PC-9 (cell line): Measurements from ENCODE around the gene NPIPA2. TPM values are rescaled to one million over a fixed set of nuclear protein-coding genes. Genes with fewer than 3 reads are reported as not detected.
"Not testable (repeated sequence)": the region's sequence is repeated elsewhere in the genome, so short reads cannot be mapped to it uniquely, and the experiment has no call there.

Experiments
- BruUV-seq: library from RNA; stranded (reverse); fragments of 400-500 nt; replicated peaks from 2 replicates; lab custom pipeline; 2021; lab: Mats Ljungman, UMichigan
- CTCF ChIA-PET: fragments of 300-600 bp; sonication (Branson Sonifier 250); formaldehyde crosslinking; loops from one replicate; lab custom pipeline; 2022; ENCODE audit warnings: antibody characterized with exemption; lab: Charles Lee
- POLR2A ChIA-PET: fragments of 300-600 bp; sonication (Branson Sonifier 250); formaldehyde crosslinking; loops from one replicate; lab custom pipeline; 2022; ENCODE audit warnings: antibody characterized with exemption; ENCODE audit not compliant: unreplicated experiment; lab: Charles Lee
- DNase-seq, 2 experiments: peaks; one replicate each; pipeline versions ENCODE4 v3.0.0 to v3.0.0-alpha.2; 2015 to 2022; ENCODE audit warnings: mixed read lengths in 1 of 2
- H2AFZ ChIP-seq: fragments of 200-600 bp; sonication (generic); 2 replicates; pipeline ENCODE4 v1.8.1; 2017; ENCODE audit warnings: antibody characterized with exemption
- H3F3A ChIP-seq: fragments of 200-600 bp; sonication (generic); 2 replicates; pipeline ENCODE4 v1.8.1; 2017; ENCODE audit warnings: antibody characterized with exemption, mild to moderate bottlenecking, low read depth; ENCODE audit not compliant: insufficient read depth
- H3K27ac ChIP-seq: fragments of 200-600 bp; sonication (generic); 2 replicates; pipeline ENCODE4 v1.6.1; 2016; ENCODE audit warnings: mixed run types
- H3K27me3 ChIP-seq: fragments of 200-600 bp; sonication (generic); 2 replicates; pipeline ENCODE4 v1.6.1; 2016; ENCODE audit warnings: low read depth, mixed run types; ENCODE audit not compliant: insufficient read depth
- H3K36me3 ChIP-seq: fragments of 200-600 bp; sonication (generic); 2 replicates; pipeline ENCODE4 v1.6.1; 2016; ENCODE audit warnings: low read depth, mixed run types
- H3K4me1 ChIP-seq: fragments of 200-600 bp; sonication (generic); replicated peaks from 2 replicates; pipeline ENCODE4 v1.6.1; 2016; ENCODE audit warnings: mixed run types; ENCODE audit not compliant: insufficient read depth
- H3K4me2 ChIP-seq: fragments of 200-600 bp; sonication (generic); 2 replicates; pipeline ENCODE4 v1.6.1; 2017; ENCODE audit warnings: mixed run types
- H3K4me3 ChIP-seq: fragments of 200-600 bp; sonication (generic); 2 replicates; pipeline ENCODE4 v1.6.1; 2016; ENCODE audit warnings: mixed run types
- H3K79me2 ChIP-seq: fragments of 200-600 bp; sonication (generic); 2 replicates; pipeline ENCODE4 v1.6.1; 2017; ENCODE audit warnings: low read depth, mixed run types
- H3K9me2 ChIP-seq: fragments of 200-600 bp; sonication (generic); 2 replicates; pipeline ENCODE4 v1.8.1; 2017; ENCODE audit warnings: mild to moderate bottlenecking; ENCODE audit not compliant: insufficient read depth
- H3K9me3 ChIP-seq: fragments of 200-600 bp; sonication (generic); 2 replicates; pipeline ENCODE4 v1.8.1; 2016; ENCODE audit warnings: low read depth; ENCODE audit not compliant: insufficient read depth
- H4K20me1 ChIP-seq: fragments of 200-600 bp; sonication (generic); 2 replicates; pipeline ENCODE4 v1.8.1; 2017; ENCODE audit not compliant: insufficient read depth
- intact Hi-C: fragments of 100-400 bp; cut with micrococcal nuclease; formaldehyde crosslinking; loops from one replicate; pipeline ENCODE4 v1.10.0; 2022; ENCODE audit not compliant: unreplicated experiment
- total RNA-seq: library from RNA; stranded (reverse); gene quantifications from 2 replicates; pipeline ENCODE4 v1.2.3, GENCODE V29; 2021

The NPIPA2 gene
- total RNA-seq, 1 experiment from 2014 or later, result 3.0 TPM

DNA sequence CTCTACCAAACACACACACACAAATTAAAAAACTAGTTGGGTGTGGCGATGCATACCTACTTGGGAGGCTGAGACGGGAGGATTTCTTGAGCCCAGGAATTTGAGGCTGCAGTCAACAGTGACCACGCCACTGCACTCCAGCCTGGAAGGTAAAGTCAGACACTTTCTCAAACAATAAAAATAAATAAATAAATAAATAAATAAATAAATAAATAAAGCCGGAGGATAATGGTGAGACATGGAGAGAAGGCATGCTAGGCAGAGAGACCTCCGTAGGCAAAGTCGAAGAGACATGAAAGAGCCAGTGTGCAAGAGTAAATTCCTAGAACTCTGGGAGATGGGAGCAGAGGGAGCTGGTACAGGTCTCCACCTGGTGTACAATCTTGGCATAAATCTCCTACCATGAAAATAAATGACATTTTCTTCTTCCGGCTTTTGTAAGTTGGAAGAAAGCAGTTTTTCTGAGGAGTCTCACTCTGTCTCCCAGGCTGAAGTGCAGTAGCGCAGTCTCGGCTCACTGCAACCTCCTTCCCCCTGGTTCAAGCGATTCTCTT lies 1.4 kb upstream of the NPIPA2 start:
- DNase-seq, H3K36me3 ChIP-seq, H3K27me3 ChIP-seq, H4K20me1 ChIP-seq, H3F3A ChIP-seq, H3K79me2 ChIP-seq, BruUV-seq, CTCF ChIA-PET, H3K9me3 ChIP-seq, H3K27ac ChIP-seq, H3K4me2 ChIP-seq, H2AFZ ChIP-seq, POLR2A ChIA-PET, H3K4me3 ChIP-seq, H3K9me2 ChIP-seq, intact Hi-C loops, H3K4me1 ChIP-seq: not testable (repeated sequence)

- DNase-seq, H3K9me2 ChIP-seq, intact Hi-C loops: not testable (repeated sequence)
These were observed 539 bp upstream of the NPIPA2 start for GRCh38 chr16:14741794-14742193.

GRCh38 chr16:14773654-14774053 lies 31.3 kb downstream of the NPIPA2 start:
- intact Hi-C loops, H3K27me3 ChIP-seq, CTCF ChIA-PET, H3K79me2 ChIP-seq, H3K4me1 ChIP-seq, H4K20me1 ChIP-seq, H3K9me3 ChIP-seq, H3K9me2 ChIP-seq, H2AFZ ChIP-seq, H3F3A ChIP-seq, H3K27ac ChIP-seq, DNase-seq, H3K36me3 ChIP-seq, BruUV-seq, POLR2A ChIA-PET, H3K4me3 ChIP-seq, H3K4me2 ChIP-seq: not testable (repeated sequence)

More at GRCh38 chr16:14741794-14742193, 539 bp upstream of the NPIPA2 start:
- H3F3A ChIP-seq, H3K4me1 ChIP-seq, CTCF ChIA-PET, H3K79me2 ChIP-seq, BruUV-seq, H3K27ac ChIP-seq, POLR2A ChIA-PET, H3K36me3 ChIP-seq, H3K27me3 ChIP-seq, H3K4me2 ChIP-seq, H3K9me3 ChIP-seq, H3K4me3 ChIP-seq, H4K20me1 ChIP-seq, H2AFZ ChIP-seq: not testable (repeated sequence)

DNA sequence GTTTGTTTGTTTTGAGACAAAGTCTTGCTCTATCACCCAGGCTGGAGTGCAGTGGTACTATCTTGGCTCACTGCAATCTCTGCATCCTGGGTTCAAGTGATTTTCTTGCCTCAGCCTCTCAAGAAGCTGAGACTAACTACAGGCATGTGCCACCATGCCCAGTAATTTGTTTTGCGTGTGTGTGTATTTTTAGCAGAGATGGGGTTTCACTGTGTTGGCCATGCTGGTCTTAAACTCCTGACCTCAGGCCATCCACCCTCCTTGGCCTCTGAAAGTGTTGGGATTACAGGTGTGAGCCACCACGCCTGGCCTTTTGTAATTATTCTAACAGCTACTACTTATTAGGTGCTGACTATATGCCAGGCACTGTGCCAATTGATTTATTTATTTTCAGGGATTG lies 33.3 kb downstream of the NPIPA2 start:
- H3K27ac ChIP-seq, intact Hi-C loops, H4K20me1 ChIP-seq, CTCF ChIA-PET, H3K79me2 ChIP-seq, H3K27me3 ChIP-seq, H3K4me2 ChIP-seq, H3F3A ChIP-seq, DNase-seq, POLR2A ChIA-PET, H3K4me3 ChIP-seq, H3K9me2 ChIP-seq, H3K36me3 ChIP-seq, H3K9me3 ChIP-seq, BruUV-seq, H3K4me1 ChIP-seq, H2AFZ ChIP-seq: not testable (repeated sequence)

DNA sequence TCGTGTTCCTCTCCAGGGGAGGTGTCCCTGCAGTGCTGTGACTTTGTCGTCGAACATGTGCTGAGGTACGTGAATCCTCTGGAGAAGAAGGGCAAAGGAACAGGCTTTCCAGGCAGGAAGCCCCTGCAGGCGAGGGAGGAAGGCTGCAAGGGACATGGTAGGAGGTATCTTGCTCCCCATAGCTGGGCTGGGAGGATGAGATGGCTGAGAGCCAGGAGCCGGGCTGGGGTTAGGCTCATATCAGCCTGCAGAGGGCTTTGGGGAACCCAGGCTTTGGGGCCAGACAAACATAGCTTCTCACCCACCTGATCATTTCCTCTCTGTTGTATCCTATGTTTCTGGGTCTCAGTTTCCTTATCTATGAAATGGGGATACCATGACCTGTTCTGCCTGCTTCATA lies 34.4 kb downstream of the NPIPA2 start:
- H3K4me3 ChIP-seq, CTCF ChIA-PET: not testable (repeated sequence)

DNA sequence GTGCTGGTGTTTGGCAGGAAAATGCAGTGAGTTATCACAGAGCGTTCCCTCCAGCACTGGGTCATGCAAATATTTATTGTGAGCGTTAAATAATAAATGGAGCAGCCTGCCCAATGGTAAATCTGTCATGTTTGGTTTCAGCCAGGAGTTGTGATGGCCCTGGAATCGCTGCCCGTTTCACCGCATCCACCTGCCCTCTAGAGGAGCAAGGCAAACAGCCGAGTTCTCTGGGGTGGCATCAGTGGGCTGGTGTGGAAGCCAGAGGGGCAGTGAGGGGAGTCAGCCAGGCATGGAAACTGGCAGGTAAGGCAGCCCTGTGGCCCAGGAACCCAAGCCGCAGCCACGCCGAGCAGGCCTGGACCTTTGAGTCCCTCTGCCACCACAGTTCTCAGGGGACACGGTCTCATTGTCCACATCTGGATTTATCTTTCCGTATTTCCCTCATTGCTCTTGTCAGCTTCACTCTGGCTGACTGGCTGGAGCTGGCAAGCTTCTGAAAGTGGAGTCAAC lies 37.1 kb downstream of the NPIPA2 start:
- H3K4me2 ChIP-seq, H3K36me3 ChIP-seq, H3K9me3 ChIP-seq, H4K20me1 ChIP-seq, intact Hi-C loops, CTCF ChIA-PET, H3K9me2 ChIP-seq, H3K27me3 ChIP-seq, H3K4me3 ChIP-seq, H2AFZ ChIP-seq, POLR2A ChIA-PET, H3K4me1 ChIP-seq, H3K79me2 ChIP-seq, H3F3A ChIP-seq, DNase-seq, BruUV-seq, H3K27ac ChIP-seq: not testable (repeated sequence)

More for the DNA sequence above, 34.4 kb downstream of the NPIPA2 start:
- BruUV-seq, POLR2A ChIA-PET, H4K20me1 ChIP-seq, DNase-seq, H3K79me2 ChIP-seq, H3K9me3 ChIP-seq, H3K27me3 ChIP-seq, H3K36me3 ChIP-seq, H2AFZ ChIP-seq, H3K27ac ChIP-seq, H3K4me2 ChIP-seq, H3K4me1 ChIP-seq, intact Hi-C loops, H3F3A ChIP-seq, H3K9me2 ChIP-seq: not testable (repeated sequence)

GRCh38 chr16:14786180-14786579 lies 43.8 kb downstream of the NPIPA2 start:
- H3K27ac ChIP-seq, H3K4me1 ChIP-seq, H3K9me3 ChIP-seq, H3K4me2 ChIP-seq, POLR2A ChIA-PET, CTCF ChIA-PET, DNase-seq, H3F3A ChIP-seq, H3K79me2 ChIP-seq, H3K9me2 ChIP-seq, intact Hi-C loops, H3K27me3 ChIP-seq, H3K36me3 ChIP-seq, H2AFZ ChIP-seq, H4K20me1 ChIP-seq, H3K4me3 ChIP-seq, BruUV-seq: not testable (repeated sequence)
